ENCODE measurements around the gene SLC16A2. TPM values are rescaled to one million over a fixed set of nuclear protein-coding genes. Genes with fewer than 3 reads are reported as not detected.
"Not testable (repeated sequence)": the region's sequence is repeated elsewhere in the genome, so short reads cannot be mapped to it uniquely, and the experiment has no call there.

SLC16A2 gene
- total RNA-seq, 1 donor from 2014 or later, result 14.8 TPM

DNA sequence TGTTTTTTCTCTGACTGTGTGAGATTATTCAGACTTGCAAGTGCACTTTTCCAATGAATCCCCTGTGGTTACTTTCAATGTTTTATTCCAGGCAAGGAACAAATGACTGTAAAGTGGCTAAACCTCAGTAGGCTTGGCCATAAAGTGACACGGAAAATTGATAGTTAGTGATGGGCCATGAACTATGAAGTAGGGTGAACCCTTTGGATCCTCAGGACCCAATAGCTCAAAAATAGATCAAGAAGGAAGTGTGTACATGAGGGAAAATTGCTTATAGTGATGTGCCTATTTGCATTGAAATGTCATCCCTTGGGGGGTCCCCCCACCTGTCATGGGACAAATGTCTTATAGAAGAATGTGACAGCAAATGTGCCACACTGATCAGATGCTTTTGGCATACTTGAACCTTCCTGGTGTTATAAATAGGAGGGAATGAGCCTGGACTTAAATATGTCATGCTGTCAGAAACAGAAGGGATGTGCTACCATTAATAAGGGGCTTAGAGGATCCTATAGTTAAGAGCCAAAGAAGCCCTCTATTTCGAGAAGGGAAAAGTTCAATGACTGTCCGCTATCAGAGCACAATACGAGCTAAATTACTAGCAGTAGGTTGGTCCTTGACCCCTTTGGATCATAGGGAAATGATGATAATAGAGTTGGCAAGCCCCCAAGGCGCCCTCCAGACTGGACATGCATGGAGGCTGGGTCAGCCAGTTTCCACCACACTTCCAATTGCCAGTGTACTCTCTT is 30.3 kb downstream of the SLC16A2 start:
- Mint-ChIP-seq H3K4me1 (no peaks in the 10 kb centered on the region), H3K27ac (no peak overlapping the region), H3K36me3 (no peaks in the 10 kb centered on the region), H3K27me3 (ENCODE audit: low read depth) (no peaks in the 10 kb centered on the region), H3K9me3 (peaks cover 20% of the 10 kb centered on the region), H3K4me3 (no peak overlapping the region)
- TF ChIP-seq, protein P1, sequence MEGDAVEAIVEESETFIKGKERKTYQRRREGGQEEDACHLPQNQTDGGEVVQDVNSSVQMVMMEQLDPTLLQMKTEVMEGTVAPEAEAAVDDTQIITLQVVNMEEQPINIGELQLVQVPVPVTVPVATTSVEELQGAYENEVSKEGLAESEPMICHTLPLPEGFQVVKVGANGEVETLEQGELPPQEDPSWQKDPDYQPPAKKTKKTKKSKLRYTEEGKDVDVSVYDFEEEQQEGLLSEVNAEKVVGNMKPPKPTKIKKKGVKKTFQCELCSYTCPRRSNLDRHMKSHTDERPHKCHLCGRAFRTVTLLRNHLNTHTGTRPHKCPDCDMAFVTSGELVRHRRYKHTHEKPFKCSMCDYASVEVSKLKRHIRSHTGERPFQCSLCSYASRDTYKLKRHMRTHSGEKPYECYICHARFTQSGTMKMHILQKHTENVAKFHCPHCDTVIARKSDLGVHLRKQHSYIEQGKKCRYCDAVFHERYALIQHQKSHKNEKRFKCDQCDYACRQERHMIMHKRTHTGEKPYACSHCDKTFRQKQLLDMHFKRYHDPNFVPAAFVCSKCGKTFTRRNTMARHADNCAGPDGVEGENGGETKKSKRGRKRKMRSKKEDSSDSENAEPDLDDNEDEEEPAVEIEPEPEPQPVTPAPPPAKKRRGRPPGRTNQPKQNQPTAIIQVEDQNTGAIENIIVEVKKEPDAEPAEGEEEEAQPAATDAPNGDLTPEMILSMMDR (IDR thresholded peaks at IDR 0.05; ENCODE audit: unreplicated experiment), result no peak
- no peak for DNase-seq (ENCODE audit: low spot score in 2 of 2, unreplicated experiment in 2 of 2)

DNA sequence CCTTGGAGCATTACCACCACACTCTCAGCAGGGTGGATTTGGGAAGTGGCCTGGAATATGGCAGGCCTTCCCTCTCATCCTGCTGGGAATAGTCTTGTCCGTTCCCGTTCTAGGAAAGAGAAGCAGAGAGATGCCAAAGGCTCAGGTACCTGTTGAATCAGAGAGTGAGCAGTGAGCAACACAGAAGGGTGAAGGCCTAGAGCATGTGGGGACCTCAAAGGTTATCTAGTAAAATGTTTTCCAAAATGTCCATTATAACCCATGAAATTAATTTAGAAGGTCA is 30.8 kb downstream of the SLC16A2 start:
- Mint-ChIP-seq H3K27me3 (ENCODE audit: low read depth) (no peaks in the 10 kb centered on the region), H3K36me3 (no peaks in the 10 kb centered on the region), H3K27ac (no peak overlapping the region), H3K4me1 (no peaks in the 10 kb centered on the region), H3K4me3 (no peak overlapping the region), H3K9me3 (peaks cover 21% of the 10 kb centered on the region)
- DNase-seq (ENCODE audit: low spot score in 2 of 2, unreplicated experiment in 2 of 2), result no peak
- TF ChIP-seq, protein P1 (IDR thresholded peaks at IDR 0.05; ENCODE audit: unreplicated experiment), result no peak

DNA sequence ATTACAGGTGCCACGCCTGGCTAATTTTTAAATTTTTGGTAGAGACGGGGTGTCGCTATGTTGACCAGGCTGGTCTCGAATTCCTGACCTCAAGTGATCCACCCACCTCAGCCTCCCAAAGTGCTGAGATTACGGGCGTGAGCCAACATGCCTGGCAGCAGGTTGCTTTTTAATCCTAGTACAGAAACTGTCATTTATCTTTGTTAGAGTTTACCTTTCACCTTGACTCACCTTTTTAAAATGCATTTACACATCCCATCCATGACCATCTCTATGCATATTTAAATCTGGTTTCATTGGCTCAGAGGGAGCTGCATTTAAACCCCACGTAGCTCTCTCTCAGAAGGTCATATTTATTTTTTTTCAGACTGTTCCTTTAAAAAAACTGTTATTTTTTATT is 31.9 kb downstream of the SLC16A2 start:
- H3K27ac Mint-ChIP-seq, result no peak overlapping the region
- no peaks in the 10 kb centered on the region for H3K4me1 Mint-ChIP-seq
- H3K4me3 Mint-ChIP-seq, result no peak overlapping the region
- TF ChIP-seq, protein P1 (IDR thresholded peaks at IDR 0.05; ENCODE audit: unreplicated experiment), result no peak
- no peaks in the 10 kb centered on the region for H3K36me3 Mint-ChIP-seq
- no peaks in the 10 kb centered on the region for H3K27me3 Mint-ChIP-seq (ENCODE audit: low read depth)
- no peak for DNase-seq (ENCODE audit: low spot score in 2 of 2, unreplicated experiment in 2 of 2)
- H3K9me3 Mint-ChIP-seq, result peaks cover 27% of the 10 kb centered on the region

DNA sequence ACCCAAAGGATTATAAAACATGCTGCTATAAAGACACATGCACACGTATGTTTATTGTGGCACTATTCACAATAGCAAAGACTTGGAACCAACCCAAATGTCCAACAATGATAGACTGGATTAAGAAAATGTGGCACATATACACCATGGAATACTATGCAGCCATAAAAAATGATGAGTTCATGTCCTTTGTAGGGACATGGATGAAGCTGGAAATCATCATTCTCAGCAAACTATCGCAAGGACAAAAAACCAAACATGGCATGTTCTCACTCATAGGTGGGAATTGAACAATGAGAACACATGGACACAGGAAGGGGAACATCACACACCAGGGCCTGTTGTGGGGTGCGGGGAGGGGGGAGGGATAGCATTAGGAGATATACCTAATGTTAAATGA is 32.9 kb downstream of the SLC16A2 start:
- H3K4me3 Mint-ChIP-seq; DNase-seq (ENCODE audit: low spot score in 2 of 2, unreplicated experiment in 2 of 2); H3K27ac Mint-ChIP-seq; H3K4me1 Mint-ChIP-seq; H3K27me3 Mint-ChIP-seq (ENCODE audit: low read depth); H3K36me3 Mint-ChIP-seq: not testable (repeated sequence)
- H3K9me3 Mint-ChIP-seq, result peaks cover 27% of the 10 kb centered on the region

DNA sequence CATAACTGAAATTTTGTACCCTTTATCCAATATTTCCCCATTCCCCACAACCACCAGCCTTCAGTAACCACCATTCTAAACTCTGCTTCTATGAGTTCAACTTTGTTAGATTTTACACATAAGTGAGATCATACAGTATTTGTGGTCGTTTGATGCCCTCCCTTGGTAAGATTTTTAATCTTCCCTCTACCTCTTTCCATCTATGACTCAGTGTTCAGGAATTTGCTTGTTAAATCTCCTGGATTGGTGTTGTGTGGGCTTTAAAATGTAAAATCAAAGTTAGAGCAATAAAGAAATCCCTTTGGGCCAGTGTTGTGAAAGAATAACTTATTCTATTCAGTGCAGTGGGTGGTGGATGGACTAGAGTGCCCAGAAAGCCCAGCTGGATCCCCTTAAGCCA is 37.4 kb downstream of the SLC16A2 start:
- Mint-ChIP-seq H3K27me3 (ENCODE audit: low read depth) (no peaks in the 10 kb centered on the region), H3K9me3 (peaks cover 25% of the 10 kb centered on the region), H3K4me1 (peaks cover 4% of the 10 kb centered on the region), H3K4me3 (no peak overlapping the region), H3K27ac (peak overlapping the region; percentile 31), H3K36me3 (no peaks in the 10 kb centered on the region)
- TF ChIP-seq, protein P1 (IDR thresholded peaks at IDR 0.05; ENCODE audit: unreplicated experiment), result no peak
- DNase-seq (ENCODE audit: low spot score in 2 of 2, unreplicated experiment in 2 of 2), result no peak

DNA sequence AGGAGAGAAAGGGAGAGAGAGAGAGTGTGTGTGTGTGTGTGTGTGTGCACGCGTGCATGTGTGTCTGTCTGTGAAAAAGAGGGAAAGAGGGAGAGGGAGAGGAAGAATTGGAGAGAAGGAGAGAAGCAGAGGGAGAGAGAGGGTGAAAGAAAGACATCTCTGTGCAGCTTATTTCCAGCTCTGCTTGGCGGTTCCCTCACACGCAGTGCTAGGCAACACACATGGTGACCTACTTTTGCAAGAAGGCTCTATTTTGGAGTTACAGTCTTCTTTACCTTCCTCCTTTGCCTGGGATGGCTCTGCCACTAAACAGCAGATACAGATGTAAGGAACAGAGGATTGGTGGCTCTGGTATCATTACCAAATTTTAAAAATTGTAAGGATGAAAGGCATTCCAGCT is 40.1 kb downstream of the SLC16A2 start:
- no peaks in the 10 kb centered on the region for H3K36me3 Mint-ChIP-seq
- no peak for DNase-seq (ENCODE audit: low spot score in 2 of 2, unreplicated experiment in 2 of 2)
- peaks cover 4% of the 10 kb centered on the region for H3K4me1 Mint-ChIP-seq
- no peak overlapping the region for H3K4me3 Mint-ChIP-seq
- H3K27me3 Mint-ChIP-seq (ENCODE audit: low read depth), result no peaks in the 10 kb centered on the region
- peaks cover 19% of the 10 kb centered on the region for H3K9me3 Mint-ChIP-seq
- TF ChIP-seq, protein P1 (IDR thresholded peaks at IDR 0.05; ENCODE audit: unreplicated experiment), result no peak
- H3K27ac Mint-ChIP-seq, result no peak overlapping the region

All from mesothelial cell of epicardium (in vitro differentiated cells).